Left hindlimb (tissue), 1 donor: Measurements from ENCODE around the gene CCDC91.

ENCODE experiments used
- DNase-seq: peaks from one replicate; pipeline ENCODE4 v3.0.0-alpha.2; 2018

CCDC91 gene

DNA sequence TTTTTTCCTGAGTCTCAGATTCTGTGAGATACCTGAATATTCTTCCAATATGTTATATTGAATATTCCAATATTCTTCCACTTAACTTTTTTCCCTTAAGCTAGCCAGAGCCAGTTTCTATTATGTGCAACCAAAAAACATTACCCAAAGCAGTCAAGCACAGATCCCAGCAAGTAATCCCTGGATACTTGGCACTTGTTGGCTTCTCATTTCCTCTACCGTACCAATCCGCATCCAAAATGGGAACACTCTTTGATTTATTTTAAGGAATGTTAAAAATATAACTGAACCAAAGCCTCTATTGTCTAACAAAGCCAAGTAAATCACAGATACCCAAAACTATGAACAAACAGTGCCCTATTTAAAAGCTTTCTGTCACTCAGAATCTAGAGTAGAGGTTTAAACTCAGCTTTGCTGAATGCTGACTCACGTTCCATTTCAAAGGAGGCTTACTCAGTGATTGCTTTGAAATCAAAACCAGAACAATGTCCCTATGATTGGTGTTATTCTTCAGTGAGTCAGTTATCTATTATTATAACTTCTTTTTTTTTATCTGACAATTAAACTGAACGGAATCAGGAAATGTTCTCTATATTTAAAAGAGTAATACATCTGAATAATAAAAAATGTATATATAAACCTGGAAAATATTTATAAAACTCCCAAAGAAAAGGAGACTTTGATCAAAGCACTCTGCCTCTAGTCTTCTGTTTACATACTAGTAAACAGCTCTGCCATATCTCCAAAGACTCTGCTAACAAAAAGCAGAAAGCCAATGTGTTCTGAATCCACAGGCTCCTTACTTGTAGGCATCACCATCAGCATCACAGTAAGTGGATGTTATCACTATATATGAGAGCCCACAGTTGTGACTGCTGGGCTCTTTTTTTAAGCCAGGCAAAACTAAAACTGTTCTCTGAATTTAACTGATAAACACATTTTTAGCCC is 360.8 kb downstream of the CCDC91 start:
- DNase-seq: no peak

DNA sequence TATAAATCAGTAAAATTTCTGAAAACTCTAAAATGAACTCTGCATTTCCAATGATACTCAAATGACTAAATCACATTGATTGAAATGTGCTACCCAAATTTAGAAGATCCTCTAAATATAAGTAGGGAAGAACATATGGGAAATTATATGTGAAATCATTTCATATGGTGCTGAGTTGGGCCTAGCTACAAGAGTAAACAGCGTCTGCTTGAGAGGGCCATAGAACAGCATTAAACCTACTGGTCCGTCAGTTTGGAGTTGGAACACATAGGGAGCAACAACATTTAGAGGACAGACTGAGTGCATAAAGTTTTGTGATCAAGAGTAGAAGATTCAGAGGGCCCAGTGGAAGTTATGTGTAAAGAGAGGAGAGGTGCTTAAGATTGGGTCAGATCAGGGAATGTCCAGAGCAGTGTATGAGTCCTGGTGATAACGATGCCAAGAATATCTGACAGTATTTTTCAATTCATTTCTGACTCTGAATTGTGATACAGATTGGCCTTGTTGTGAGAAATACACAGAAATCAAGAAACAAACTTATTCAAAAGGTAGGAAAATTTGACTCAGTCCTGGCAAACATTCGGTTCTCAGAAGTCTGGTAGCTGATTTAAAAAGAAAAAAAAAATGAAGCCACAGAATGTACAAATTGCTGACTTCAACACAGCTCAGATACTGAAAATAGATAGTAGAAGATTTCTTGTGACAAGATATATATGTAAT is 362.2 kb downstream of the CCDC91 start:
- DNase-seq: no peak

DNA sequence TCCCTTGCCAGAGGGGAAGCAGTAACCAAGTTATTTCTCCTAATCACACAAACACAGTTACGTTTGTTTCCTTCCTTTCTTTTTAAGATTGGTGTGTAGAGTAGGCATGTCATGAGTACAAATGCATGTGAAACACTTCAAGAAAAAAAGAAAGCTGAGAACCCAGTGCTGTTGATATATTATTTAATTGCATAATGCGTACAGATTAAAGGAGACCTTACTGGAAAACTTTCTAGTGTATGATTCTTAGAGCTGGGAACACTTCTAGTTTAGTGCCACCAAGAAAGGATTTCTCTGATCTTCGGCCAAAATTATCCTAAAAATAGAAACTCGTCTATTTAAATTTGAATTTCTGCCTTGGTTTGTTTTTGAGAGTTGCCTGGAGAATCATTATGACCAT is 365.5 kb downstream of the CCDC91 start:
- DNase-seq: no peak

- no peak for DNase-seq
These were observed 368.0 kb downstream of the CCDC91 start for GRCh38 chr12:28558250-28558649.

- no peak for DNase-seq
These were observed 373.0 kb downstream of the CCDC91 start for GRCh38 chr12:28563286-28563685.

DNA sequence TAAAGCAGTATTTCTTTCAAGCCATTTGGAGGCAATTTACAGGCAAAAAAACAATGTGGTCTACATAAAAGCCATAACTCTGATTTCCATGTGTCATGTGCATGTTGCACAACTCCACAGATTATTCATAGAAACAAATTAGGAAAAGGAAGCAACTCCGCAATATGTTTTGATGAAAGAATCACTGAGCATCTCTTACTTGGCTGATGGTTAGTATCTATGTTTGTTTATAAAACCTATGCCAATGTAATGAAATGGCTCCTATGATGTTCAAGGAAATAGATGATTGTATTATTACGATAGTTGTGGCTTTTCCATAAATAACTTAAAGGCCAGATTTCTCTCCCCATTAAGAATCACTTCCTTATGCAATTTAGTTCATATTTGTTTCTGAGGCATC is 373.7 kb downstream of the CCDC91 start:
- DNase-seq: no peak

- no peak for DNase-seq
These were observed 377.9 kb downstream of the CCDC91 start for GRCh38 chr12:28568118-28568517.

DNA sequence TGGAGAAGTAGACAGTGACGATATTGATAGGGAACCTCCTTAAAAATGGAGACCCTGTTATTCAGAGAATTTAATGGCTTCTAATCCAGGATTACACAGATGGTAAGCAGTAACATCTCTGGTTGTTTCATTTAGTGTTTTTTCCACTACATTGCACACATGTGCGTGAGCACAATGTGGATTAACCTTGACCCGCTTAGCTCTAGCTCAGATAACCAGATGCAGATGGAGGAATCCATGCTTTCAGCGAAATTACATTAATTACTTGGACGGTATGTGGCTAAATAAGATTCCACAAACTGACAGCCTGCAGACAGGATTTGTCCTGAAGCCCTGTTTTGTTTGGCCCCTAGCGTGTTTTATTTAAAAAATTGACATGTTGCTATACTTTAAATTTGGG is 378.4 kb downstream of the CCDC91 start:
- DNase-seq: no peak

- no peak for DNase-seq
These were observed 379.6 kb downstream of the CCDC91 start for GRCh38 chr12:28569698-28570411.

GRCh38 chr12:28570811-28571210 is 380.6 kb downstream of the CCDC91 start:
- DNase-seq: no peak

DNA sequence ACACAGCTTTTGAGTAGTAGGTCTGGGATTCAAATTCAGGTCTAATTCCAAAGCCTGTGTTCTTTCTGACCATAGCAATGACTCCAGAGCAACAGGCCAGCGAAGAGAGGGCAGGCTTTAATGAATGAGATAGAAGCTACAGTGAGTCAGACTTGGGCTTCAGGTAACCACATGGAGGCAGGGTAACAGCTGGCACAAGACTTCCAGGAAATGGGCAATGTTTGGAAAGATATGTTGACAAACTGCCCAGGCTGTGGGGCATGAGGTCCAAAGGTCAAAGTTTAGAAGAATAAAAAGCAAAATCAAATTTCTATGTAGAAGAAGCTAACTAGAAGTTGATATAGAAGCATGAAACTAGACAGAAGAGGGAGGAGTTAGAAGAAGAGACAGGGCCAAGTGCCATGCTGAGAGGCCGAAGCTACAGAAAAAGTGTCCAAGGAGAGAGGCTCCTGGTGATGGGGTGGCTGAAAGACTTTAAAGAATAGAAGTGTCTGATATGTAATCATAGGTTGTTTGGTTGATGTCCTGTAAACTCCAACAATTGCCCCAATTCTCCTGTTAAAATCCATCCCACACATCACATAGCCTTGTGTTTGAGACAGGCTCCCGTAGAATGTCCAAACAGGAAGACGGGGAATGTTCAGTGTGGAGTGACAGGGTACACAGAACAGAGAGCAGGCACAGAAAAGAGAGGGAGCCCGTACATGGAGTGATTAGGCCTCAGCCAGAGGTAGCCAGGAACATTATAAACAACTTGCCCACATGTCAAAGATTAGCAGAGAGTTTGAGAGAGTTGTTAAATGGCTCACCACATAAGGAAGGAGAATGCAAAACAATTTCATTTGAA is 384.7 kb downstream of the CCDC91 start:
- no peak for DNase-seq

- no peak for DNase-seq
These were observed 385.4 kb downstream of the CCDC91 start for GRCh38 chr12:28575593-28576205.

DNA sequence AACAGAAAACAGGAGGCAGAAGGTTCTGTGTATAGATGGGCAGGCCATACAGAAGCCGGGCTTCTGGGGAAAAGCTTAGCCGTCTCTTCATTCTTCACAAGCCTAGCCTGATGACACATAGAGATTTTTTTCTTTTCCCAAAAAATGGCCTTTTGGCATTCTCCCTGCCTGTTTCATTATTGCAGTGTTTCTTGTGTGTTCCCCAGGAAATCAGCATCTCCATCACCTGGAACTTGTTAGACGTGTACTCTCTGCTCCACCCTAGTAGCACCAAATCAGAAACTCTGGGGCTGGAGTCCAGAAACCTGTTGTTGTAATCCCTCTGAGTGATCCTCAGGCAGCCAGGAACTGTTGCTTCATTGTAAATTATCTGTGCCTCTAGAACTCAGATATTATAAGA is 388.1 kb downstream of the CCDC91 start:
- DNase-seq: no peak

DNA sequence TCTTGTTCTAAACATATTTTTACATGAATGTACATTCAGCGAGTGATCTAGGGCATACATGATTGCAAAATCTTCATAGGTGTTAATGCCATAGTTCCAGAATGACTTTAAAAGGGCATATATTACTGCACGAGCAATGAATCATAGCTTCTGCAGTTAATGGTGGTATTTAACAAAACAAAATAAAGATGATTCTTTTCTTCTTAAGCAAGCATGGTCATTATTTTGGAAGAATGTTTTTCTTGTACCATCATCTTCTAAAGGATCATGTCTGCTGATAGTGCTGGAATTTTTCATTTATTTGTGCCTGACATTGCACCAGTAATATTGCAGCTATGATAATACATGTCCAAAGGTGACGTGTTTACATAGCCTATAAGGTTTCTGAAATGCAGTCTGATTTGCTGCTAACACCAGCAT is 388.6 kb downstream of the CCDC91 start:
- no peak for DNase-seq

- DNase-seq: no peak
These were observed 392.6 kb downstream of the CCDC91 start for GRCh38 chr12:28582672-28583376.

DNA sequence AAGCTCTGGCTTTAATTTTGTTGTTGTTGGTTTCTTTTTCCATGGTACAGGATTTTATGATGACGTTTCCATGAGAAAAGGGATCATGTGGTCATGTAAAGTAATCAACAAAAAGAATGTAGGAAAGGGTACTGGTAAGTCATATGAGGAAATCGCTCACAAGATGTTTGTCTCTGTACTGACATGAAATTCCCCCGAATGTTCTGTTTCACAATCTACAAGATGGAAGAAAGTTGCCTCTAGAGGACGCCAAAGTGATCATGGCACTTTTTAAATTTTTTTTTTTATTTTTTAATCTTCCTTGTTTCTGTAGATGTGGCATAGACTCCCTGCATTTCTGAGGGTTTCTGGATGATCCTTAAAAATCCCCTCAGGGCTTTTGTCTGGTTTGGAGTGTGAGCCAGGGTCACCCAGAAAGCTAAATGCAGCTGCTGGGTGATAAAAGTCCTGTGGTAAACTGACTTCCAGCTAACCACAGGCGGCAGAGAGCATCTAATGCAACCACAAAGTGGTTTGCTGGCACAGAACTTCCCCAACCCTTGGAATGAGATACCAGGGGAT is 393.5 kb downstream of the CCDC91 start:
- DNase-seq: peak; percentile 34

DNA sequence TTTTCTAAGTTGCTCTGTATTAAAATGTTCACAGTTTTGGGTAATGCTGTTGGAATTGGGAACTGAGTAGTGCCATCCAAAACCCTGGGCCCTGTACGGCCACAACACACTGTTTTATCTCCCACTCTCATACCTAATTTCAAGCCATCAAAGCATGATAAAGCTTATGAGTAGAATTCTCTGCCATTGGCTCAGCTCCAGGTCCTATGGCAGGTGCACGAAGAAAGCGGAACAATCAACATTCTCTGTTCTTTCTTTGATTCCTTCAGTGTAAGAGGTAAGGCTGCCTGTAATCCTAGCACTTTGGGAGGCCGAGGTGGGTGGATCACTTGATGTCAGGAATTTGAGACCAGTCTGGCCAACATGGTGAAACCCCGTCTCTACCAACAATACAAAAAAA is 394.9 kb downstream of the CCDC91 start:
- no peak for DNase-seq

GRCh38 chr12:28586481-28586880 is 396.2 kb downstream of the CCDC91 start:
- no peak for DNase-seq

DNA sequence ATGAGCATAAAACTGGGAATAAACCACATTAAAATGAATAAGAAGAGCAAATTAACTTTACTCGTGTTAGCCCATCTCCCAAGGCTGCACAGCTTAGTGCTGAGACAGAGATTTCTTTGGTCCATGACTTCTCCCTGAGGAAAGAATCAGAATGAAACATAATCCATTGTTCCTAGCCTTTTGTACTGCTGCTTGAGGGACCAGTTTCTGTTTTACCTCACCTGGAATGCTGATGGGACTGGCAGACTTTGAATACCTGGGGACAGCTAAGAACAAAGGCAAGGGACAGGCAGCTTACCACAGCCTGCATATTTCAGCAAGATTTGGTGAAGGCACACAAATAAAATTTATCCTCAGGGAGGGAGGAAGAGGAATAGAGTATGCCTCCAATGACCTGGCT is 401.6 kb downstream of the CCDC91 start:
- no peak for DNase-seq
